ENCODE data around the gene ANTXR2.
"Not testable (repeated sequence)": the region's sequence is repeated elsewhere in the genome, so short reads cannot be mapped to it uniquely, and the experiment has no call there.

The ANTXR2 gene

GRCh38 chr4:79998201-79998600 is 74.8 kb downstream of the ANTXR2 start:
- no peak for TF ChIP-seq CTCF (conservative IDR thresholded peaks at IDR 0.05; ENCODE audit: low read depth, low read length)
- H3K4me3 ChIP-seq (IDR thresholded peaks at IDR 0.05; ENCODE audit: insufficient read depth, low read depth, low read length) = no peak overlapping the region
- no peaks in the 10 kb centered on the region for H3K4me1 ChIP-seq (ENCODE audit: low read depth, poor library complexity, severe bottlenecking)
- no peak overlapping the region for H3K9ac ChIP-seq
- H3K27ac ChIP-seq = no peak overlapping the region
- no peak overlapping the region for H2AFZ ChIP-seq (ENCODE audit: low read depth)
- no peaks in the 10 kb centered on the region for H3K79me2 ChIP-seq (ENCODE audit: insufficient read depth, low read depth)
- no peaks in the 10 kb centered on the region for H4K20me1 ChIP-seq (ENCODE audit: insufficient read depth)
- no peaks in the 10 kb centered on the region; the same call in 1 of the 2 replicates for H3K36me3 ChIP-seq (ENCODE audit: insufficient read depth)
- no peak overlapping the region for H3K4me2 ChIP-seq
- H3K27me3 ChIP-seq (ENCODE audit: insufficient read depth, low read depth) = no peaks in the 10 kb centered on the region

GRCh38 chr4:79996851-79997250 is 76.2 kb downstream of the ANTXR2 start:
- Histone ChIP-seq H3K4me2 (no peak overlapping the region), H3K4me3 (IDR thresholded peaks at IDR 0.05; ENCODE audit: insufficient read depth, low read depth, low read length) (no peak overlapping the region), H2AFZ (ENCODE audit: low read depth) (no peak overlapping the region), H4K20me1 (ENCODE audit: insufficient read depth) (no peaks in the 10 kb centered on the region), H3K4me1 (ENCODE audit: low read depth, poor library complexity, severe bottlenecking) (no peaks in the 10 kb centered on the region), H3K27ac (no peak overlapping the region), H3K9ac (no peak overlapping the region), H3K27me3 (ENCODE audit: insufficient read depth, low read depth) (no peaks in the 10 kb centered on the region), H3K79me2 (ENCODE audit: insufficient read depth, low read depth) (no peaks in the 10 kb centered on the region), H3K36me3 (ENCODE audit: insufficient read depth) (no peaks in the 10 kb centered on the region; the same call in 1 of the 2 replicates)
- no peak for TF ChIP-seq CTCF (conservative IDR thresholded peaks at IDR 0.05; ENCODE audit: low read depth, low read length)

- H3K79me2 ChIP-seq (ENCODE audit: insufficient read depth, low read depth) = no peaks in the 10 kb centered on the region
- no peaks in the 10 kb centered on the region for H4K20me1 ChIP-seq (ENCODE audit: insufficient read depth)
- H3K4me1 ChIP-seq (ENCODE audit: low read depth, poor library complexity, severe bottlenecking) = no peaks in the 10 kb centered on the region
- no peak overlapping the region for H3K4me2 ChIP-seq
- H3K27ac ChIP-seq = no peak overlapping the region
- no peak overlapping the region for H3K4me3 ChIP-seq (IDR thresholded peaks at IDR 0.05; ENCODE audit: insufficient read depth, low read depth, low read length)
- TF ChIP-seq CTCF (conservative IDR thresholded peaks at IDR 0.05; ENCODE audit: low read depth, low read length) = no peak
- H3K27me3 ChIP-seq (ENCODE audit: insufficient read depth, low read depth) = no peaks in the 10 kb centered on the region
- no peak overlapping the region for H3K9ac ChIP-seq
- no peaks in the 10 kb centered on the region for H3K36me3 ChIP-seq (ENCODE audit: insufficient read depth)
- H2AFZ ChIP-seq (ENCODE audit: low read depth) = no peak overlapping the region
These were observed 79.6 kb downstream of the ANTXR2 start for GRCh38 chr4:79993476-79993875.

GRCh38 chr4:79991601-79992000 is 81.4 kb downstream of the ANTXR2 start:
- no peaks in the 10 kb centered on the region for H3K79me2 ChIP-seq (ENCODE audit: insufficient read depth, low read depth)
- H2AFZ ChIP-seq (ENCODE audit: low read depth) = no peak overlapping the region
- no peak overlapping the region for H3K4me2 ChIP-seq
- H3K4me3 ChIP-seq (IDR thresholded peaks at IDR 0.05; ENCODE audit: insufficient read depth, low read depth, low read length) = no peak overlapping the region
- H4K20me1 ChIP-seq (ENCODE audit: insufficient read depth) = no peaks in the 10 kb centered on the region
- no peak for TF ChIP-seq CTCF (conservative IDR thresholded peaks at IDR 0.05; ENCODE audit: low read depth, low read length)
- H3K4me1 ChIP-seq (ENCODE audit: low read depth, poor library complexity, severe bottlenecking) = no peaks in the 10 kb centered on the region
- no peaks in the 10 kb centered on the region for H3K27me3 ChIP-seq (ENCODE audit: insufficient read depth, low read depth)
- no peak overlapping the region for H3K27ac ChIP-seq
- no peaks in the 10 kb centered on the region for H3K36me3 ChIP-seq (ENCODE audit: insufficient read depth)
- no peak overlapping the region for H3K9ac ChIP-seq

GRCh38 chr4:79991100-79991499 is 81.9 kb downstream of the ANTXR2 start:
- not testable (repeated sequence) for H3K4me1 ChIP-seq (ENCODE audit: low read depth, poor library complexity, severe bottlenecking); H3K27me3 ChIP-seq (ENCODE audit: insufficient read depth, low read depth); H3K4me3 ChIP-seq (IDR thresholded peaks at IDR 0.05; ENCODE audit: insufficient read depth, low read depth, low read length); H2AFZ ChIP-seq (ENCODE audit: low read depth); H3K79me2 ChIP-seq (ENCODE audit: insufficient read depth, low read depth); H3K36me3 ChIP-seq (ENCODE audit: insufficient read depth); H4K20me1 ChIP-seq (ENCODE audit: insufficient read depth); H3K4me2 ChIP-seq; H3K27ac ChIP-seq; H3K9ac ChIP-seq

Measured in KMS-11 (cell line).